GM12878 (cell line): ENCODE results near the gene FLYWCH2. TPM values are rescaled to one million over a fixed set of nuclear protein-coding genes. Genes with fewer than 3 reads are reported as not detected.

Experiments used
- ATAC-seq: fragments of 200-7000 bp; cut with Tn5 transposase; 3 replicates; pipeline ENCODE4 v1.9.1; 2020; ENCODE audit warnings: mild to moderate bottlenecking, moderate library complexity
- BruUV-seq: library from RNA; stranded (reverse); fragments of 400-500 nt; replicated peaks from 2 replicates; lab custom pipeline; 2021; lab: Mats Ljungman, UMichigan
- CTCF ChIA-PET: fragments of 300-600 bp; sonication (Branson Sonifier 250); formaldehyde crosslinking; extraction: SDS; loops from one replicate; lab custom pipeline; 2021; ENCODE audit warnings: inconsistent platforms; lab: Yijun Ruan, JAX
- POLR2A ChIA-PET: fragments of 350-600 bp; formaldehyde crosslinking; extraction: SDS; loops from one replicate; lab custom pipeline; 2021; ENCODE audit warnings: inconsistent platforms; lab: Charles Lee
- RAD21 ChIA-PET: fragments of 300-600 bp; sonication (Branson Sonifier 250); formaldehyde crosslinking; loops from one replicate; lab custom pipeline; 2023; ENCODE audit warnings: antibody characterized with exemption; ENCODE audit not compliant: unreplicated experiment; lab: Charles Lee
- SMC1A ChIA-PET: fragments of 300-600 bp; sonication (Branson Sonifier 250); formaldehyde crosslinking; loops from one replicate; lab custom pipeline; 2023; ENCODE audit not compliant: unreplicated experiment, uncharacterized antibody; lab: Charles Lee
- DNase-seq: peaks from one replicate; pipeline ENCODE4 v3.0.0-alpha.2; 2011; ENCODE audit warnings: low read depth, low spot score
- FAIRE-seq: peaks from 3 replicates; lab custom pipeline; 2011; peaks lifted over from hg19 to GRCh38; lab: Jason Lieb, UNC
- H2AFZ ChIP-seq: 2 replicates; pipeline ENCODE4 v1.6.0; 2011; ENCODE audit warnings: low read depth, low read length, control low read depth; ENCODE audit not compliant: control insufficient read depth
- H3K27ac ChIP-seq: 2 replicates; pipeline ENCODE4 v1.5.1; 2011; ENCODE audit warnings: control low read depth; ENCODE audit not compliant: control insufficient read depth, insufficient read depth
- H3K27me3 ChIP-seq, 2 experiments: replicated peaks in 1 of 2; 2 replicates each; pipeline versions ENCODE4 v1.6.0 to v1.6.1; 2011; ENCODE audit warnings: low read length in 1 of 2; ENCODE audit not compliant: control insufficient read depth in 2 of 2, insufficient read depth in 2 of 2
- H3K36me3 ChIP-seq, 2 experiments: 2 replicates each; pipeline ENCODE4 v1.5.1; 2011; ENCODE audit warnings: low read length in 1 of 2; ENCODE audit not compliant: control insufficient read depth in 2 of 2, insufficient read depth in 2 of 2
- H3K4me1 ChIP-seq: 2 replicates; pipeline ENCODE4 v1.6.1; 2011; ENCODE audit warnings: mild to moderate bottlenecking, low read length, moderate library complexity, mixed read lengths; ENCODE audit not compliant: control insufficient read depth, insufficient read depth
- H3K4me2 ChIP-seq: 2 replicates; pipeline ENCODE4 v1.6.0; 2011; ENCODE audit warnings: control low read depth; ENCODE audit not compliant: control insufficient read depth, insufficient read depth
- H3K4me3 ChIP-seq: fragments of 200-600 bp; sonication (generic); 2 replicates; pipeline ENCODE4 v1.5.1; 2016
- H3K79me2 ChIP-seq: 2 replicates; pipeline ENCODE4 v1.6.0; 2011; ENCODE audit warnings: low read length; ENCODE audit not compliant: control insufficient read depth, insufficient read depth
- H3K9ac ChIP-seq: 2 replicates; pipeline ENCODE4 v1.8.0; 2011; ENCODE audit warnings: low read length, control low read depth, mixed read lengths; ENCODE audit not compliant: control insufficient read depth, insufficient read depth
- H3K9me3 ChIP-seq: replicated peaks from 3 replicates; pipeline ENCODE4 v1.5.1; 2011; ENCODE audit warnings: mild to moderate bottlenecking, low read length; ENCODE audit not compliant: control insufficient read depth, insufficient read depth
- H4K20me1 ChIP-seq: 2 replicates; pipeline ENCODE4 v1.6.0; 2011; ENCODE audit not compliant: control insufficient read depth, insufficient read depth
- CREM ChIP-seq: IDR thresholded peaks from 2 replicates; pipeline ENCODE4 v1.6.1; 2014; ENCODE audit warnings: antibody characterized with exemption, low read depth
- DPF2 ChIP-seq: fragments of 450-650 bp; IDR thresholded peaks from 2 replicates; pipeline ENCODE4 v1.6.1; 2017; ENCODE audit warnings: mild to moderate bottlenecking
- EZH2 ChIP-seq: IDR thresholded peaks from 2 replicates; pipeline ENCODE4 v1.6.1; 2012; ENCODE audit warnings: low read depth, mild to moderate bottlenecking, control low read depth, inconsistent platforms, low read length, borderline replicate concordance; ENCODE audit not compliant: control insufficient read depth
- GATAD2B ChIP-seq: fragments of 450-650 bp; conservative IDR thresholded peaks from 2 replicates; pipeline ENCODE4 v1.6.1; 2017; ENCODE audit warnings: low read depth, mild to moderate bottlenecking, moderate library complexity
- IKZF1 ChIP-seq: fragments of 450-650 bp; conservative IDR thresholded peaks from 2 replicates; pipeline ENCODE4 v1.6.1; 2017; ENCODE audit warnings: antibody characterized with exemption, mild to moderate bottlenecking
- MEF2A ChIP-seq: IDR thresholded peaks from 2 replicates; pipeline ENCODE4 v1.6.1; 2011; ENCODE audit warnings: low read depth, mild to moderate bottlenecking, low read length, moderate library complexity; ENCODE audit not compliant: insufficient read depth
- PML ChIP-seq: IDR thresholded peaks from 2 replicates; pipeline ENCODE4 v1.6.1; 2012; ENCODE audit warnings: low read length, inconsistent platforms
- POLR2A ChIP-seq: IDR thresholded peaks from 2 replicates; pipeline ENCODE4 v1.6.1; 2011; ENCODE audit warnings: low read depth, mild to moderate bottlenecking, low read length
- RCOR1 ChIP-seq: conservative IDR thresholded peaks from 2 replicates; pipeline ENCODE4 v1.6.1; 2012; ENCODE audit warnings: low read depth, low read length, improper control_type of control experiment
- SP1 ChIP-seq: IDR thresholded peaks from one replicate; pipeline ENCODE4 v1.6.1; 2011; ENCODE audit warnings: low read depth, low read length
- SUZ12 ChIP-seq: fragments of 200-600 bp; sonication (generic); IDR thresholded peaks from one replicate; pipeline ENCODE4 v1.6.1; 2018; ENCODE audit warnings: antibody characterized with exemption, mild to moderate bottlenecking; ENCODE audit not compliant: unreplicated experiment
- TBL1XR1 ChIP-seq: IDR thresholded peaks from 2 replicates; pipeline ENCODE4 v1.6.1; 2012; ENCODE audit warnings: low read depth, low read length, improper control_type of control experiment
- WGBS: methylation state at CpG from one replicate; pipeline ENCODE4 v1.1.6; 2016; ENCODE audit warnings: low lambda C conversion rate; ENCODE audit not compliant: insufficient replicate concordance, insufficient coverage; ENCODE audit errors: missing lambda C conversion rate; 5-methylcytosine and 5-hydroxymethylcytosine counted together
- in situ Hi-C: fragments of 300-500 bp; cut with MboI; formaldehyde crosslinking; loops from 9 replicates; pipeline ENCODE4 v1.14.3; 2018; ENCODE audit warnings: mixed read lengths
- intact Hi-C: fragments of 100-400 bp; cut with micrococcal nuclease; formaldehyde crosslinking; loops from one replicate; pipeline ENCODE4 v1.14.2; 2022; ENCODE audit not compliant: unreplicated experiment
- polyA plus RNA-seq, 11 experiments: library from polyadenylated mRNA; depleted of rRNA in 4 of 11; unstranded in 6 of 11; stranded (reverse) in 5 of 11; fragments of >200 nt; fragmentation: Nextera tagmentation in 4 of 11; fragmentation: Illumina TruSeq in 1 of 11; extraction: Ambion mirVana in 4 of 11; extraction: Trizol in 1 of 11; gene quantifications; 1 replicate in 1 of 11; 2 replicates in 10 of 11; pipeline versions ENCODE4 v1.2.1 to v1.2.3, GENCODE V29; 2011 to 2016; ENCODE audit warnings: inconsistent platforms in 2 of 11, missing spikeins in 2 of 11, low read depth in 1 of 11
- total RNA-seq, 4 experiments: library from RNA; depleted of rRNA in 3 of 4; stranded (reverse); fragments of >200 nt in 3 of 4; fragmentation: Illumina TruSeq in 1 of 4; extraction: Trizol in 1 of 4; gene quantifications; 2 replicates each; pipeline versions ENCODE4 v1.2.1 to v1.2.3, GENCODE V29; 2013 to 2021
- TF ChIP-seq, protein P1 (sequence below): fragments of 450-650 bp; formaldehyde crosslinking; IDR thresholded peaks from 2 replicates; pipeline ENCODE4 v1.4.0; 2020; ENCODE audit warnings: mild to moderate bottlenecking, moderate library complexity

The FLYWCH2 gene
- total and polyA plus RNA-seq, 10 of the 15 experiments (the other 5 are each of a cell fraction or from before 2014, with no cell fraction given), result 0.27 to 43.1 (median 17.7) TPM

DNA sequence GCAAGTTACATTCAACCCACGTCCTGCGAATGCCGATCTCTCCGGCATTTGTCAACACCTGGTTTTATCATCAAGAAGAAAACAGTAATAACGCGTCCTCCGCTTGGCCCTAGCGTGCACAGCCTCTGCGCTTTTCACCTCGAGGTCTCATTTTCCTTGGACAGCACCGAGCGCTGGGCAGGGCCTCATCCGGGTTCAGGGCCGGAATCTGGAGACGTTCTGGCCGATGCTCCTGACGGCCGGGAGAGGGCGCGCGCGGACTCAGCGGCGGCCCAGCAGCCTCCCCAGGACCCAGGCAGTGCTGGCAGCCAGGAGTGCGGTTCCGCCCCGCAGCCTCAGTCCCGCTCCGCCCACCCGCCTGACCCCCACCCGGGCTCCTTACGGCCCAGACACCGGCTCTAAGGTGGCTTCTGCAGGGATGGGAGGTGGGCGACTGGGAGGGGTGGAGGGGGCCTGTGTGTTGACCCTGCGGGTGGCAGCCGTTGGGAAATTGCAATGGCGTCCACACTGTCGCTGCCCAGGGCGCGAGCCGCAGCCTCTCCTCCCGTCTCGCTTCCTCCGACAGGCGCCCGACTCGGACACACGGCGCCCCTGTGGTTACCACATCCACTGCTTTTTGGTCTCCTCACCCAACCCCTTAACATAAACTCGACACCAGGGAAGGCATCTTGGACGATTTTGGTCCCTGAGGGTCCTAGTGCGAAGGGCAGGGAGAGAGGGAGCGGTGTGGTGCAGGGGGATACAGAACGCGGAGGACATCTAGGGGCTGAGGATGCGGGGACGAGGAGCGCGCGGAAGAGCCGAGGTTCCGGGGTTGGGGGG, 21.3 kb downstream of the FLYWCH2 start (continued):
- no peak for TF ChIP-seq CREM
- TF ChIP-seq TBL1XR1, result no peak
- TF ChIP-seq, protein P1, sequence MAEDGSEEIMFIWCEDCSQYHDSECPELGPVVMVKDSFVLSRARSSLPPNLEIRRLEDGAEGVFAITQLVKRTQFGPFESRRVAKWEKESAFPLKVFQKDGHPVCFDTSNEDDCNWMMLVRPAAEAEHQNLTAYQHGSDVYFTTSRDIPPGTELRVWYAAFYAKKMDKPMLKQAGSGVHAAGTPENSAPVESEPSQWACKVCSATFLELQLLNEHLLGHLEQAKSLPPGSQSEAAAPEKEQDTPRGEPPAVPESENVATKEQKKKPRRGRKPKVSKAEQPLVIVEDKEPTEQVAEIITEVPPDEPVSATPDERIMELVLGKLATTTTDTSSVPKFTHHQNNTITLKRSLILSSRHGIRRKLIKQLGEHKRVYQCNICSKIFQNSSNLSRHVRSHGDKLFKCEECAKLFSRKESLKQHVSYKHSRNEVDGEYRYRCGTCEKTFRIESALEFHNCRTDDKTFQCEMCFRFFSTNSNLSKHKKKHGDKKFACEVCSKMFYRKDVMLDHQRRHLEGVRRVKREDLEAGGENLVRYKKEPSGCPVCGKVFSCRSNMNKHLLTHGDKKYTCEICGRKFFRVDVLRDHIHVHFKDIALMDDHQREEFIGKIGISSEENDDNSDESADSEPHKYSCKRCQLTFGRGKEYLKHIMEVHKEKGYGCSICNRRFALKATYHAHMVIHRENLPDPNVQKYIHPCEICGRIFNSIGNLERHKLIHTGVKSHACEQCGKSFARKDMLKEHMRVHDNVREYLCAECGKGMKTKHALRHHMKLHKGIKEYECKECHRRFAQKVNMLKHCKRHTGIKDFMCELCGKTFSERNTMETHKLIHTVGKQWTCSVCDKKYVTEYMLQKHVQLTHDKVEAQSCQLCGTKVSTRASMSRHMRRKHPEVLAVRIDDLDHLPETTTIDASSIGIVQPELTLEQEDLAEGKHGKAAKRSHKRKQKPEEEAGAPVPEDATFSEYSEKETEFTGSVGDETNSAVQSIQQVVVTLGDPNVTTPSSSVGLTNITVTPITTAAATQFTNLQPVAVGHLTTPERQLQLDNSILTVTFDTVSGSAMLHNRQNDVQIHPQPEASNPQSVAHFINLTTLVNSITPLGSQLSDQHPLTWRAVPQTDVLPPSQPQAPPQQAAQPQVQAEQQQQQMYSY (CRISPR knock-in tag), result no peak

DNA sequence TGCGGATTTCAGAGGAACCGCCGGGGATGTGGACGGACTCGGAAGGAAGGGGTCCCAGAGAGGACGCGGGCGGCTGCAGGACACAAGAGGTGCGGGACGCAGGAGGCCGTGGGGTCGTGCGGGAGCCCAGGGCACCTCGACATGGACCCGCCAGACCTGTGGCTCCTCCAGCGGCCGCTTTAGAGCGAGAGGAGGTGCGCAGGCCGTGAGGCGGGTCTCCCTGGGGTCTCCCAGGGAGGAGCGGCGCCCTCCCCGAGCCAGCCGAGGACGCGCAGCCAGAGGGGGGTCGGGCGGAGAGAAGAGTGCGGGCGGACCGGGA, 21.9 kb downstream of the FLYWCH2 start:
- Histone ChIP-seq H3K4me2 (peak overlapping the region; percentile 84), H3K4me1 (peaks cover 6% of the 10 kb centered on the region), H3K36me3 (no peaks in the 10 kb centered on the region), H3K9ac (peak overlapping the region; percentile 76), H3K4me3 (peak overlapping the region; percentile 75), H3K27ac (peak overlapping the region; percentile 63; the same call in 1 of the 2 replicates), H3K9me3 (no peaks in the 10 kb centered on the region), H3K79me2 (no peaks in the 10 kb centered on the region), H3K27me3 (no peaks in the 10 kb centered on the region), H2AFZ (peak overlapping the region; percentile 92), H4K20me1 (no peaks in the 10 kb centered on the region)
- in situ Hi-C loops, result no loop called here
- intact Hi-C loops, result loop anchor here (2.0 to 5.0 kb wide), 4 partner anchors 14 to 77 kb away; partner anchors contain the start of genes FLYWCH2, KREMEN2 and PKMYT1
- CTCF ChIA-PET, result interaction anchor here (3.2 to 4.3 kb wide), 3 partner anchors 15 to 37 kb away, joined by 20 to 29 read pairs (median 20); no protein-coding TSS in a partner anchor
- BruUV-seq, result TSS peak; percentile 83
- FAIRE-seq, result no peak
- RAD21 ChIA-PET, result interaction anchor here (1.0 to 1.2 kb wide), 3 partner anchors 22 to 65 kb away, joined by 3 to 6 read pairs (median 3); no protein-coding TSS in a partner anchor
- WGBS, result 0% methylated on average over 31 of the region's 32 CpGs
- TF ChIP-seq IKZF1 (peak; percentile 38; the same call in 1 of the 2 replicates), PML (0 out of 2 replicates have a peak, but pooled peaks have one; percentile 22), DPF2 (0 out of 2 replicates have a peak, but pooled peaks have one; percentile 25), RCOR1 (no peak), EZH2 (no peak), MEF2A (no peak), POLR2A (0 out of 2 replicates have a peak, but pooled peaks have one; percentile 13), SP1 (no peak), SUZ12 (no peak), GATAD2B (peak; percentile 66)
- DNase-seq, result no peak
- SMC1A ChIA-PET, result no interaction called here
- no peak; the same call in none of the 3 replicates for ATAC-seq
- POLR2A ChIA-PET, result interaction anchor here (0.6 to 2.6 kb wide), 3 partner anchors 22 to 61 kb away, joined by 3 to 12 read pairs (median 3); partner anchors contain the start of gene FLYWCH2
